IPS DF 4.7 (cell line): ENCODE measurements around the gene ADGRV1.
"Not testable (repeated sequence)": the region's sequence is repeated elsewhere in the genome, so short reads cannot be mapped to it uniquely, and the experiment has no call there.

Experiments used
- DNase-seq: peaks from one replicate; pipeline ENCODE4 v3.0.0-alpha.2; 2013; ENCODE audit warnings: low spot score; ENCODE audit errors: extremely low read depth

ADGRV1 gene

GRCh38 chr5:91053741-91054025 is 495.1 kb downstream of the ADGRV1 start:
- DNase-seq = no peak

- DNase-seq = no peak
These were observed 499.6 kb downstream of the ADGRV1 start for GRCh38 chr5:91058155-91058554.

GRCh38 chr5:91058575-91058974 is 500.0 kb downstream of the ADGRV1 start:
- no peak for DNase-seq

- DNase-seq = no peak
These were observed 500.8 kb downstream of the ADGRV1 start for GRCh38 chr5:91059409-91059808.

GRCh38 chr5:91061094-91061493 is 502.5 kb downstream of the ADGRV1 start:
- no peak for DNase-seq

- DNase-seq = no peak
These were observed 503.5 kb downstream of the ADGRV1 start for GRCh38 chr5:91061946-91062562.

- DNase-seq = not testable (repeated sequence)
These were observed 504.6 kb downstream of the ADGRV1 start for GRCh38 chr5:91063098-91063690.

GRCh38 chr5:91065496-91065895 is 506.9 kb downstream of the ADGRV1 start:
- no peak for DNase-seq

- DNase-seq = no peak
These were observed 510.8 kb downstream of the ADGRV1 start for GRCh38 chr5:91069364-91069763.

- DNase-seq = no peak
These were observed 512.4 kb downstream of the ADGRV1 start for GRCh38 chr5:91070761-91071550.

GRCh38 chr5:91072881-91073280 is 514.3 kb downstream of the ADGRV1 start:
- DNase-seq = no peak

- DNase-seq = no peak
These were observed 516.0 kb downstream of the ADGRV1 start for GRCh38 chr5:91074615-91075014.

- no peak for DNase-seq
These were observed 517.5 kb downstream of the ADGRV1 start for GRCh38 chr5:91076138-91076537.

GRCh38 chr5:91077623-91078022 is 519.0 kb downstream of the ADGRV1 start:
- no peak for DNase-seq

GRCh38 chr5:91079037-91079436 is 520.4 kb downstream of the ADGRV1 start:
- no peak for DNase-seq

GRCh38 chr5:91089758-91090157 is 531.2 kb downstream of the ADGRV1 start:
- no peak for DNase-seq

GRCh38 chr5:91090995-91091394 is 532.4 kb downstream of the ADGRV1 start:
- no peak for DNase-seq

- no peak for DNase-seq
These were observed 533.1 kb downstream of the ADGRV1 start for GRCh38 chr5:91091471-91092234.

GRCh38 chr5:91092859-91093783 is 534.5 kb downstream of the ADGRV1 start:
- DNase-seq = no peak

- no peak for DNase-seq
These were observed 536.7 kb downstream of the ADGRV1 start for GRCh38 chr5:91095313-91095712.

- no peak for DNase-seq
These were observed 537.3 kb downstream of the ADGRV1 start for GRCh38 chr5:91095786-91096385.
